Stimulated activated CD4-positive, alpha-beta T cell treated with anti-CD3 and anti-CD28 coated beads, Interleukin-12 subunit alpha, Interleukin-12 subunit beta, amount 100 ng/mL, for 24 hours (primary cell): ENCODE results near the gene MEF2C.

Source experiments
- DNase-seq, 2 experiments: peaks; one replicate each; pipeline ENCODE4 v3.0.0-alpha.2; 2020; ENCODE audit warnings: low read depth in 2 of 2

MEF2C gene

DNA sequence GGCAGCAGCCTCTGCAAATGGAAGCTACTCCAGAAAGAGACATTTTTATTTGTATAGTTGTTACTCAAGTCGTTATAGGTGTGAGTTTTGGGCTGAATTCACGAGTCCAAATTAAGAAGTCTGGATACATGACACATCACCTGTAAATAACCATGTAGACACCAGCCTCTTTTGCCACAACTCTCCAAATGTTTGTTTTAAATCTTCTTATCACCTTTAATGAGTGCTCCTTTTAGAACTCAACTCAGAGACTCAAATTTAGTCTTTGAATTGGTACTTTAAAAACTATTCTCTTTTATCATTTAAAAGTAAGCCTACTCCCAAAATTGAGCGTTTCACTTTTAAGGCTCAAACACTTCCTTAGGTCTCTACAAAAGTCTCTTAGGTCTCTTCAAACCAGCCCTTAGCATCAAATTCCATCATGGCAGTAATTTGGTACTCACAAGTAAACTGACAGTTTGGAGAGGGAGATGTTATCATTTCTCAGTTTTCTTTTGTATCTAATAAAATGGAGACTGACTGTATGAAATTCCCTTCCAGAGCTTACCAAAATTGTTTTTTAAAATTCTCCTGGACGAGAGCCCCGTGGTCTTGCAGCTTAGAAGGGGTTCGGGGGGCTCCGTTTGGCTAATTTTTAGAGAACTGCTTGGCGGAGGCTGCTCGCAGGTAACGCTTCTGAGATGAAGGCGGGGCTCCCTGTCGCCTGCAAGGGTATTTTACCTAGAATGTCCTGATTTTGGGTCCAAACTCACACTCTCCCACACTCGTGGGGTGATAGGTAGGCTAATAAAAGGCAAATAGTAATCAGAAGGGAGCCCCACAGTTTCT, 194.6 kb downstream of the MEF2C start:
- DNase-seq = no peak

DNA sequence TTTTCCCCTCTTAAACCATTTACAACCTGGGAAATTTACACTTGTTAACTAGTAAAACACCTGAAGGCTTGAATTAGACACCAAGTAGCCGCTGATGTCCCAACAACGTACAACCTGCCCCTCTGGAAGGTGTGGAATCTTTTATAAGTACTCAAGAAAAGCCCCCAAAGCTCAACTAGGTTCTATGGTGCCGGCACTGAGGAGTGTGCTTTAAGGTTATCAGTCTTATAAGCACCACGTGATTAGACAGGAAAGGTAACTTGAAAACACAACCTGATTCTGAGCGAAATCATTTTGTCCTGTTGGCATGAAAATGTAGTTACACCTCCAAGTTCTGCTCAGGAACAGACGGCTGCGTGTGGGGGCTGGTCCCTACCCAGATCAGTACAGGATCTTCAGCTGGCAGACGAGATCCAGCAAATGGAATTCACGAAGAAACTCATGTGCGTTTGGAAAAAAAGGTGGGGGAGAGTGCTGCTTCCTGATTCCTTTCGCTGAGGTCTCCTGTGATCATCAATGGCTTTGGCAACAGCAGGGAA, 195.5 kb downstream of the MEF2C start:
- DNase-seq = no peak

DNA sequence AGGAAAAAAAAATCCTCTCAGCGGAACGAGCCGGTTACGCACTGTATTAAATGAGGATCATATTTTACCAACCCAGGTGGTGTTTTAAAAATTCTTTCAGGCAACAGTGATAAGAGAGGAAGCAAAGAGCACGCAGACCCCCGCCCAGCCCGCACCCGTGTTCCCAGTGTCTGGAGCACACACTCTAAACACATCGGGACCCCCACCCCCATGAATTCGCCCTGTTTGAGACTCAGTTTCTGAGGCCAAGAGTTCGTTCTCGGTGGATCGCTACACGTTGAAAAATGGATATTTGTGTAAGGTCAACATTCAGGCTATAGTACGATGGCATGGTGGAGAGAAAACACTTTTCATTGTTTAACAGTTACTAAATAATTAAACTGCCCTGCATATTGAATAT, 196.3 kb downstream of the MEF2C start:
- no peak for DNase-seq

DNA sequence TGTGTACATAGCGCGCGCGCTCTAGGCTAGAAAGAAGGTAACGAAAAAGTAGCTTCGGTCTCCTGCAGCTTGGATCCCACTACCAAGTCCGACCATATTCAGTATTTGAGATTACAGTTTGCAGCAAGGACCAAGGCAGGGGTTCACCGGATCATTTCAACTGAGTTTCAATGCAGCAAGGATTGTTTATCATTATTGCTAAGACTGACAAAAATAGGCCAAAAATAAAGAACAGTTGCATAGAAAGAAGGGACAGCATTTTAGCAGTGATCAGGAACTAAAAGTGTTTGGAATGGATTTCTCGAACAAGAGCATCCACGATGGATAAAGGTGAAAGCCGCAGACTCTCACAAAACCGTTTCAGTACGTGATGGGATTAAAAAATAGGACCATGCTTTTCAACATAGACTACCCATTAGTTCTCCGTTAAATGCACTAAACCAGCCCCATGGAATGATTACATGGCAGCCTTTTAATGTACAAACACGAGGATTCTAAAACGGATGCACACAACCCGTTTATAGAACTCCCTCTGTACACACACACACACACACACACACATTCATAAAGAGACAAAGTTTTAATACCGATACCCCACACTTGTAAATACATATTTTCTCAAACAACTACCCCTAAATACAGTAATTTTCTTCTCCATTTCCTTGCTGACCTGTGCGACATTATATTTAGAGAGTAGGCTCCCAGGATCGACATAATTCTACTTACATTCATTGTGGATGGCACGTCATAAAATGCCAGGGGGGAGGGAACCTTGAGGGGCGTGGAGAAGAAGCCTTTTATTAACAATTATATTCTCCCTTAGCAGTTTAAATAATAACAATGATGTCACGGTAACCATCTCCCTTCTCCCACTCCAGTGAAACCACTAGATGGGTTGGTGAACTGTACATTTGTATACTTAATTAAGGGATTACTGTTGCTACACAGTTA, 197.1 kb downstream of the MEF2C start:
- no peak for DNase-seq

DNA sequence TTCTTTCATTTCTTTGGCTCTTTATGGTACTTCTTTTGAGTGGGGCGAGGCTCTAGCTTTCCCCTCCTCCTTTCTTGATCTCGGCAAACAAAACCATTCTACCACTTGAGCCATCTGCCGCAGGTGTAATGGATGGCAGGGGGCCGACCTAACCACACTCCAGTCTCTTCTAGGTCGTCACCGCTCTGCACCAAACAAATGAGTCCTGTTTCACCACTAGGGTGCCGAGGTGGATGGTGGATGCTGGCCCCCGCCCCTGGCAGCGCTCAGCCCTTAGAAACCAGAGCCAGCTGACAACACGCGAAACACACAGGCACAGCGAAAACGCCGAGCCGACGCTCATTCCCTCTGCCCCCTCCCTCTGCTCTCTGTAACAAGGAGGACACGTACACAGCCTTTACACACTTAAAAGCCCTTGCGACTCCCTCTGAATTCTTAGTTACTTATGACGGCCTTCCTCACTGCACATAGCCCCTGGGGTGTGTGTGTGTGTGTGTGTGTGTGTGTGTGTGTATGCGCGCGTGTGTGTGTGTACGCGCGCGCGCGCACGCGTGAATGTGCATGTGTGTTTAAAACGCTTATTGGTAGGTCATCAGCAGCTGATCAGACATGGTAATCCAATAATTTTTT, 199.4 kb downstream of the MEF2C start:
- no peak for DNase-seq

DNA sequence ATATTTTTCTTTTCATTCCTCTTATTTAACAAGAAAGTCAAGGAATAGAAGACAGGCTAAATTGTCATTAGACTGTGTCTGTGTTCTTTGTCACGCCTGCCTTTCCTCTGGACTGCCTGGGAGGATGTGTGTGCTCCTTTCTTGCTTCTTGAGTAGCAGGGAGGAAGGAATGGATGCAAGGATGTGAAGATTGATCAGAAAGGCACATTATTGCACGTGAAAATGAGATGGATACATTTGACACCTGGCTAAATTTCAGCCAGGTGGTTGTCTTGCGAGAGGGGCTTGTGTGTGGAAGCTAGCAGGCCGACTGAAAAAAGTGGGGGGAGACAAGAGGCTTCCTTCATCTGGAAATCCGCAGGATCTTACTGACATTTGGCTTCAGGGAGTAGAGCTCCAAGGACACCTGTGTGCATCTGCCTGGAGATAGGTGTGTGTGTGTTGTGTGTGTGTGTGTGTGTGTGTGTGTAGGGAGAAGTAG, 200.1 kb downstream of the MEF2C start:
- no peak for DNase-seq

DNA sequence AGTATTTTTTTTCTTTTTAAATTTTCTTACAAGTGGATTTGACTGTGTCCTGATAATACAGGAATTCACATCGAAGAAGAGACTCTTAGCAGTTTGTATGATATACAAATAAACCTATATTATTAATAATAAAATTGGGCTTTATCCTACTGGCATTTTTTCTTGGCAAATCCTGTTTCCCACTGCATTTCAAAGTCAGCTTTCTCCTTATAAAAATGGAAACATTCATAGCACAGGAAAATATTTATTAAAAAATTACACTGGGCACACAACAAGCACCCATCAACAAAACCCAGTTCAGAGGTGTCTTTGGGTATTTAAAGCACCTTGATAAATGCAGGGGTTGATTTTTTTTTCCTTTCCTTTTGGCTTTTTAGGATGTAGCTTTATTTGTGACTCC, 200.9 kb downstream of the MEF2C start:
- no peak for DNase-seq

DNA sequence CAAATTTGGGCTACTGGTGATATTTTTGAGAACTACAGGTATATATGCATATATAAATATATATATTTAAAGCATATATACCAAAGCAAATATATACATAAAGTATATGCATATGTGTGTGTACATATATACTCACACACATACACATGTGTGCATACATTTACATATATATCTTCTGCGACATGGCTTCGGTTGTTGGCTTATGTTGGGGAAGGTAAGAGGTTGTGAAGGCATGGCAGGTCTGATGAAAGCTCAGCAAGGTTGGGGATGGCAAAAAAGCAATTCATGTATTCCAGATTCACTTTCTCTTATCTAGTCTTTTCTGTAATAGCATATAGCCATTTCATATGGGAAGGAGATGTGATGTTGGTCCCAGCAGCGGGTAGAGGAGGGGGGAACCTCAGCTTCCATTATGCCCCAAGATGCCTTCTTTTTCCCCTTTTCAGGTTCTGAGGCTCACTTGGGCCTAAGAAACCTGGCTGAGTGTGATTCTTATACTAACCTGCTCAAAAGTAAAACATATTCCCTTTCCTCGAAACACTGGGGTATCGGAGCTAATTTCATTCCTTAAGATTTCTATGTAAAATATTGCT, 201.7 kb downstream of the MEF2C start:
- DNase-seq = no peak

- peak; percentile 58 to 76 for DNase-seq
Observed at GRCh38 chr5:88680253-88681132, 202.5 kb downstream of the MEF2C start.

GRCh38 chr5:88679638-88680037, 203.3 kb downstream of the MEF2C start:
- DNase-seq = no peak

GRCh38 chr5:88678770-88679381, 204.1 kb downstream of the MEF2C start:
- DNase-seq = no peak

DNA sequence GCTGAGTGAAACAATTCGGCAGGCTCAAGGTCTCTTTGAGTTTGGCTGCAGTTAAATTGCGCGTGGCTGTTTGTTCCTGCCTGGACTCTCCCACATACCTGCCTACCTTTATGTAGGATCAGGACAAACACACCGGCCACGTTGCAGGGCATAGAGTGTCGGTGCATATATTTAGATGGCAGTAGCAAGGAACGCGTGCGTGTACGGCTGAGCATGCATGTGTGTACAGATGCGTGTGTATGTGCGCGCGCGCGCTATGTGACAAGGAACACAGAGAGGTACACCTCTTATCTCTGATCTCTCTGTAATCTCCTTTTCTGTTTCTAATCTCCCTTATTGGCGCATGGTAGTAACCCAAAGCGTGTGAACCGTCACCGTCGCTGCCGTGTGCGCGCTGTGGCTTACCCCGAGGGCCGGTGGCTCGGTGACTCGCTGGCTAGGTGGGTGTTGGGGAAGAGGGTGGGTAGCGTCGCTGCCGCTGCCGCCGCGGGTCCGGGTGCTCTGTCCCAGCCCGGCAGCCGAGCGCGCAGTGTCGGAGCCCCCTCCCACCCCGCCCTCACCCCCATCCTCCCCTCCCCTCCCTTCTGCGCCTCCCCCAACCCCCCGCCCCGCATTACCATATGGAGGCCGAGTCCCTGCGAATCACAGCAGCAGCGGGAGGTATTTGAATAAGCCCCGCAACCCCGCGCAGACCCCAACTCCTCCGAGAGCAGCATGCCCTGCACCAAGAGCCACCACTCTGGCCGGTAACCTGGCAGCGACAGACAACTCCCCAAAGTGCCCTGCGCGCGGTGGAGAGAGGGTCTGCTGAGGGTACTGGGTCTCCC, 204.8 kb downstream of the MEF2C start:
- no peak for DNase-seq

GRCh38 chr5:88677376-88677895, 205.5 kb downstream of the MEF2C start:
- no peak for DNase-seq

DNA sequence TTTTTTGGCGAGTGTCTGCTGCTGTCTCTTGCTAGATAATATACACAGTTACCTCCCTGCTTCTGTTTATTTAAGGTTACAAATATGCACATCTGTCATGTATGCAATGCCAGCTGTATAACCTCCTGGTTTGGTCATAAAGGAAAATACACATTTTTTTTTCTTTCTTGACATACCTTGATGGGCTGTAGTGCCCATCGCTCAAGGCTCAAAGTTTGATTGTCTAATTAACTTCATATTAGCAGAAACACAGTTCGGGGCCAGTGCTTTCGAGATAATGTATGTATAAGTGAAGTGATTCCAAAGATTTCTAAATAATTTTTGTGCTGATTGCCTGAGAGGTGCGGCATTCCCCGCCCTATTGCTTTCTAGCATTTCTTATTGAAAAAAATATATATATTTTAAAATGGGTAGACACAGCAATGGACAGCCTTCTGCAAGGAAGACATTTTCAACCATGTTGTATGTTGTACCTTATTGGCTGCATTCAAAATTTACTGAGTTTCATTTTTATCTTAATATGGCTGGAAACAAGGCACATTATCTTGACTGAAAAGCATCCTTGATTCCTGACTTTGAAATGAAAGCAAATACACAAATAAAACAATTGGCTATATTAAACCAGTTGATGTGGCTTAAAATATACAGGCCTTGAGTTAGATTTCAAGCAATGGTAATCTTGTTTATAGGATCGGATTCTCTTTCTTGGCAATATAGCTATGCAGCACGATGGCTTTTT, 206.2 kb downstream of the MEF2C start:
- DNase-seq = no peak

- DNase-seq = no peak
Observed at GRCh38 chr5:88675708-88676636, 207.0 kb downstream of the MEF2C start.

GRCh38 chr5:88675168-88675707, 207.7 kb downstream of the MEF2C start:
- no peak for DNase-seq
